ENCODE measurements around the gene COL23A1.

The COL23A1 gene

GRCh38 chr5:178215280-178216002 is 374.8 kb downstream of the COL23A1 start:
- no peak for DNase-seq

GRCh38 chr5:178214160-178214803 is 375.9 kb downstream of the COL23A1 start:
- no peak for DNase-seq

GRCh38 chr5:178213748-178214151 is 376.4 kb downstream of the COL23A1 start:
- DNase-seq: no peak

GRCh38 chr5:178213003-178213461 is 377.2 kb downstream of the COL23A1 start:
- DNase-seq: no peak

- no peak for DNase-seq
Observed at GRCh38 chr5:178212241-178213002, 377.8 kb downstream of the COL23A1 start.

GRCh38 chr5:178211095-178212048 is 378.8 kb downstream of the COL23A1 start:
- DNase-seq: no peak

- DNase-seq: no peak
Observed at GRCh38 chr5:178210686-178211085, 379.5 kb downstream of the COL23A1 start.

GRCh38 chr5:178210073-178210535 is 380.1 kb downstream of the COL23A1 start:
- DNase-seq: no peak

- no peak for DNase-seq
Observed at GRCh38 chr5:178209334-178210072, 380.7 kb downstream of the COL23A1 start.

- DNase-seq: no peak
Observed at GRCh38 chr5:178208540-178209227, 381.5 kb downstream of the COL23A1 start.

GRCh38 chr5:178207917-178208280 is 382.3 kb downstream of the COL23A1 start:
- no peak for DNase-seq

- DNase-seq: peak; percentile 47
Observed at GRCh38 chr5:178207183-178207916, 382.8 kb downstream of the COL23A1 start.

GRCh38 chr5:178206166-178207101 is 383.8 kb downstream of the COL23A1 start:
- no peak for DNase-seq

- DNase-seq: no peak
Observed at GRCh38 chr5:178205749-178206047, 384.5 kb downstream of the COL23A1 start.

- DNase-seq: peak; percentile 74
Observed at GRCh38 chr5:178204935-178205748, 385.1 kb downstream of the COL23A1 start.

GRCh38 chr5:178204182-178204934 is 385.8 kb downstream of the COL23A1 start, which contains the start of gene HNRNPAB:
Gene HNRNPAB (plus strand): TSS chr5:178204533. CDS start chr5:178204838, 305 bp downstream.
- DNase-seq: peak; percentile 96

GRCh38 chr5:178203670-178204181 is 386.5 kb downstream of the COL23A1 start:
- no peak for DNase-seq

Measured in fibroblast of skin of abdomen (primary cell).